Activated T-helper 1 cell treated with Interleukin-2 at 50 U/mL for 16 hours (primary cell): ENCODE measurements around the gene GYG2.
"Not testable (repeated sequence)": the region's sequence is repeated elsewhere in the genome, so short reads cannot be mapped to it uniquely, and the experiment has no call there.

ENCODE experiments used
- DNase-seq: peaks from one replicate; pipeline ENCODE4 v3.0.0-alpha.2; 2020; ENCODE audit warnings: low read depth

Gene GYG2

DNA sequence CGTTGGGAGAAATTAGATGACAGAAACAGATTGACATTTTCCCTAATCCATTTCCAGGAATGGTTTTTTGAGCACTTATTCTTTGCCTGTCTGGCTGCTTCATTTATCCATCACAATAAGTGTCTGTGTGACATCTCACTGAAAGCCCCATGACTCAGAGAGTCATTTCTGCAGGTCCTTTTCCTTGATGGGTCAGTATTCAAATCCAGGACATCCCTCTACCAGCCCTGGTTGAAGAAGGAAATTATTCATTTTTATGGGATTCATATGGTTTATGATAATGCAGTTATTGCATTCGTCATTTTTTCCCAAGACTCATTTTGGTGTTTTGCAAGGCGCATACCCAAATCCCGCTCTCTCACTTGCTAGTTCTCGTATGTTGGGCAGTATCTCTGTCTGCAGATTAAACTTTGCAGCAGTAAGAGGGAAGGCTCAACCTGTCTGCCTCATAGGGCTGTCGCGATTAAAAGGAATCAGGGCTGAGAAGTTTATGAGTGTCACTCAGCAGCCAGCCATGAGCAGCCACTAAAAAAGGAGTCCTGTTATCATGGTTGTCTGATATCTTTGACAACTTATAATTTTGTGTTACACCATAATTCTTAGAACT, 44.0 kb downstream of the GYG2 start:
- DNase-seq, result no peak

DNA sequence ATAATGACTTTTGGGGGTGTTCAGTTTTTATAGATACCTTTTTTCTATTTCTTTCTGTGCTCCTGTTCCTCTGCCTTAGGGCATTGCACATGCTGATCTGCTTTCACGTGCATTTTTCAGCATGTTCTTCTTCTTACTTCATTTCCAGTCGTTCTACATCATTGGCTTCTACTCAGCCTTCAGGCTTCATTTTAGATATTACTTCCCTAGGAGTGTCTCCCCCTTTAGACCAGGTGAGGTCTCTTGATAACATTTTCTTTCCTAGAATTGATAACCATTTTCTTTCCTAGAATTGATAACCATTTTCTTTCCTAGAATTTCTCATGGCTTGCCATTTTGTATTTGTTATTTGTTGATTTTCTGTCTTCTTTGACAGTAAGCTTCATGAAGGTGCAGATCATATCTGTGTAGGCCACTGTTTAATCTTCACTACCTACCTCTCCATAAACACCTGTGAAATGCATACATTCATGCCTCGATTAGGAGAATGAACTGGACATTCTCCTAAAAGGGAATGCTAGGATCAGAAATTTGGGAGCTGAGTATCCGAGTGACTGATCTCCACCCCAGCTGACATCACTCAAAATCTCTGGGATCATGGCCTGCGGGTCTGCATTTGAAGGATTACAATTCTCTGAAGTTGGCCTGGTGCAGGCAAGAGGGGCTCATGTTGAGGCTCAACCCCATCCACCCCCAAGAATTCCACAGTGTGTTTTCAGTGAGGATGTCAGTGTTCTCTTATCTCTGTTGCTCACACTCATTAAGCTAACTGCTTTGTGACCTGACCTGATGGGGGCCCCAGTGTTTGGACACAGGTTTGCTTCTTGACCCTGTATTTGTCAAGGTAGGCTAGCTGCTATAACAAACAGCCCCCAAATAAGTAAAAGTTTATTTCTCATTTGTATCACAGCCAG, 45.7 kb downstream of the GYG2 start:
- no peak for DNase-seq

DNA sequence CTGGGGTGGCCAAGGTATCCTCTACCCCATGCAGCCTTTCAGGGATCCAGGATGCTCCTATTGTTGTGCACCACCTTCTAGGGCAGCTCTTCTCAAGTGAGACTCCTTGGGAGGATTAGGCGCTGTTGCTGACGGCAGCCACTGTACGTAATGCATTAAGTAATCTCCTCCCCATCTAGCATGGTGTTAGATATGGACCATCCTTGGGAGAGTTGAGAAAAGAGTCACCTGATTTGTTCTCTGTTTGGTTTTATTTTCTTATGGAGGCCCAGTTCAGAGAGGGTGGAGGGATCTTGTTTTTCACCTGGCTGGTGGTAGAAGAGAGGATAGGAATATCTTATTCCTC, 46.4 kb downstream of the GYG2 start:
- no peak for DNase-seq

DNA sequence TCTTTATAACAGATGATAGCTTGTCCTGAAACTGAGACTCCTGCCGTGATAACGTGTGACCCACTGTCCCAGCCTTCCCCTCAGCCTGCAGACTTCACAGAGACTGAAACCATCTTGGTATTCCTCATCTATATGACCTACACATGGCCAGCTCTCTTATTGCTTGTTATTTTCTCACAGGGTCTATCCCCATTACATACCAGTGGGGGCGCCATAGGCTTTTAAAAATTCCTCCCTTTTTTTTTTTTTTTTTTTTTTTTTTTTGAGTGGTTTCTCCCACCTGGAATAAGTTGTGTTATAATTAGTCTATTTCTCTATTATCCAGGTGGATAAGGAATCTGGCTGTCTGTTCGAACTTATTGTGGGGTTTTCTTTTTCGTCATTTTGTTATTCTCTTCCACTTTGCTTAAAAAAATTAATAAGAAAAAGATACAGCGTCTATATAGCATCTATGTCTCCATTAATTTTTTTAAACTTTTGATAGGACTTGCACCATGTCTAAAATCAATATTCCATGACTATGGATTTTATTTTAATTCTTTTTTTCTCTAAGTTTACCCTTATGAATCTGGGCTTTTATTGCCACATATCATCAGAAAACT, 47.2 kb downstream of the GYG2 start:
- DNase-seq, result no peak

DNA sequence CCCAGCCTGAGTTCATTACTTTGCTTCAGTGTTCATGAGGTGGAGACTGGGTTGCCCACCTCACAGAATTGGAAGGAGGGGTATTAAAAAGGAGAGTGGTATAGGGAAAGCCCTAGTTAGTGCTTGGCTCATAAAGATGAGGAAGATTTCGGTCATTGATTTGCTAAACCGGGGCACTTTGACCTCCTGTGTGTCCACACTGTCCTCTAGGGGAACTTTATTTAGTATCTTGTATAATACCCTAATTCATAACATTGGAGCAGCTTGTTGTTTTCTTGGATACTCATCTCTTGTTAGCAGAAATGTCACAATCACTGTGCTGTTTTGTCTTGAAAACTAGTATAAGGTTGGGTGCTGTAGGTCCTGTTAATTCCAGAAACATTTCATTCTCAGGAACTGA, 49.8 kb downstream of the GYG2 start:
- no peak for DNase-seq

DNA sequence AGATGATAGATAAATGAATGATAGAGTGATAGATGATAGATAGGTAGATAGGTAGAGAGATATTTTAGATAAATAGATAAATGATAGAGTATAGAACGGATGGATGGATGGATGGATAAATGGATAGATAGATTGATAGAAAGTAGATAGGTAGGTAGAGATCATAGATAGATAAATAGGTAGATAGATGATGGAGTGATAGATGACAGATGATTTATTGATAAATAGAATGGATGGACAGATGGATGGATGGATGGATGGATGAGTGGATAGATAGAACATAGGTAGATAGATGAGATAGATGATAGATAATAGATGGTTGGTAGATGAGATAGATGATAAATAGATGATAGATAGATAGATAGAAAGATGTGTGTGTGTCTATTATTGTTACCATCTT, 50.9 kb downstream of the GYG2 start:
- DNase-seq, result no peak

DNA sequence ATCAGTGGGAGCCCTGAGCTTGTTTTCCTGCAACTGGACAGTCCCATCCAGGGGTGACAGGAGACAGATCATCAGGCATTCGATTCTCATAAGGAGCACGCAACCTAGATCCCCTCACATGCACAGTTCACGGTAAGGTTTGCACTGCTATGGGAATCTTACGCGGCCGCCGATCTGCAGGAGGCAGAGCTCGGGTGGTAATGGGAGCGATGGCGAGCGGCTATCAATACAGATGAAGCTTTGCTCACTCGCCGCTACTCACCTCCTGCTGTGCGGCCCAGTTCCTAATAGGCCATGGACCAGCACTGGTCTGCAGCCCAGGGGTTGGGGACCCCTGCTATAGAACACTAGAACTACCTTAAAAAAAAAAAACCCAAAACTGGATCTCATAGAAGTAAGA, 55.0 kb downstream of the GYG2 start:
- no peak for DNase-seq

DNA sequence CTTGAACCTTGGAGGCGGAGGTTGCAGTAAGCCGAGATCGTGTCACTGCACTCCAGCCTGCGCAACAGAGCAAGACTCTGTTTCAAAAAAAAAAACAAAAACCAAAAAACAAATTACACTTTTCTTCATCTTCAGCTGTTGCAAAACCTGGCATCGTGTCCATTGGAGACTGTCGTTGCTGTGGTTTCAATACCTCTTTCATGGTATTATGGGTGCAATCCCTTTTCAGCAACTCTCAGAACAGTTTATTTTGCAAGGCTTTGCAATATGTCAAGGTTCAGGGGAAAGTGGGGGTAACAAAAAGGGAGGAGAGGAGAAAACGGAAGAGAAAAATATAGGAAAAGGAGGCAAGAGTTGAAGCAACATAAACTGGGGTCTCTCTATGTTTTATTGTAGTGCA, 59.6 kb downstream of the GYG2 start:
- DNase-seq, result no peak

DNA sequence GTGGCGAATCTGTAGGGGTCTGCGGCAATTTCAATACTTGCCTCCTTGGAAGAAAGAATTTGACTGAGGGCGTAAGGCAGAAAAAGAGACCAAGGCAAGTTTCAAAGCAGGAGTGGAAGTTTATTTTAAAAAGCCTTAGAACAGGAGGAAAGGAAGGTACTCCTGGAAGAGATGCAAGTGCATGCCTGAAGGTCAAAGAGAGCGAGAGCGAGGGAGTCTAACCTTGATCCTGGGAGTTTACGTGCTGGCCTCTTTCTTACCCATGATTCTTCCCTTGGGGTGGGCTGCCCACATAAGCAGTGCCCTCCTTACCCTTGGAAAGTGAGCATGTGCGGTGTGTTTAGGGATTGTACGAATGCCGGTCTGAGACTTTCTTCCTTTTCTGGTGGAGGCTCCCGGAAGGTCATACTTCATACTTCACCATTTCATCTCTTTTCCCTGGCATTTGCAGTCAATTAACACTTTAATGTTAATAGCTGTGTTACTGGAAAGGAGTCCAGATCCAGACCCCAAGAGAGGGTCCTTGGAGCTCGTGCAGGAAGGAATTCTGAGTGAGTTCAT, 60.4 kb downstream of the GYG2 start:
- DNase-seq, result no peak

DNA sequence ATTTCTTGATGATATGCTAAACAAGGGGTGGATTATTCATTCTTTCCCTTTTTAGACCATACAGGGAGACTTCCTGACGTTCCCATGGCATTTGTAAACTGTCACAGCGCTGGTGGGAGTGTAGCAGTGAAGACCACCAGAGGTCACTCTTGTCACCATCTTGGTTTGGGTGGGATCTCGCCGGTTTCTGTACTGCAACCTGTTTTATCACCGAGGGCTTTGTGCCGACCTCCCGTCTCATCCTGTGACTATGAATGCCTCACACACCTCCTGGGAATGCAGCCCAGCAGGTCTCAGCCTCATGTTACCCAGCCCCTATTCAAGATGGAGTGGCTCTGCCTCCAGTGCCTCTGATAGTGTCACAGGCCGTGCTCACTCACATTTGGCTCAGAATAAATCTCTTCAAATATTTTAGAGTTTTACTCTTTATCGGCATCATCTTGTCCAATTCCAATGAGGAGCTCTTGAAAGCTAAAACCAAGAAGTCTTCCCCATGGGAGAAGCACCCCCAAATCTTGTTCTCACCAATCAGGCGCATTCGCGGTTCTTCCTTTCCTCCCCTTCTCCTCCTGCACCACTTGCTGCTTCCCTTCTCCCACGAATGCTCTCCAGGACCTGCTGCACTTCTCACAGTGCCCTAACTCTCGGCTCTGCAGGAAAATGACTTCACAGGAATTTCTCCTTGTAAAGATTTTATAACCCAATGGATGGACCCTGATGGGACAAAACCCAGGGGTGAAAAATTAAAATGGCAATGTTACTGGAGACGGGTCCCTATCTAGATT, 61.2 kb downstream of the GYG2 start:
- DNase-seq, result not testable (repeated sequence)

DNA sequence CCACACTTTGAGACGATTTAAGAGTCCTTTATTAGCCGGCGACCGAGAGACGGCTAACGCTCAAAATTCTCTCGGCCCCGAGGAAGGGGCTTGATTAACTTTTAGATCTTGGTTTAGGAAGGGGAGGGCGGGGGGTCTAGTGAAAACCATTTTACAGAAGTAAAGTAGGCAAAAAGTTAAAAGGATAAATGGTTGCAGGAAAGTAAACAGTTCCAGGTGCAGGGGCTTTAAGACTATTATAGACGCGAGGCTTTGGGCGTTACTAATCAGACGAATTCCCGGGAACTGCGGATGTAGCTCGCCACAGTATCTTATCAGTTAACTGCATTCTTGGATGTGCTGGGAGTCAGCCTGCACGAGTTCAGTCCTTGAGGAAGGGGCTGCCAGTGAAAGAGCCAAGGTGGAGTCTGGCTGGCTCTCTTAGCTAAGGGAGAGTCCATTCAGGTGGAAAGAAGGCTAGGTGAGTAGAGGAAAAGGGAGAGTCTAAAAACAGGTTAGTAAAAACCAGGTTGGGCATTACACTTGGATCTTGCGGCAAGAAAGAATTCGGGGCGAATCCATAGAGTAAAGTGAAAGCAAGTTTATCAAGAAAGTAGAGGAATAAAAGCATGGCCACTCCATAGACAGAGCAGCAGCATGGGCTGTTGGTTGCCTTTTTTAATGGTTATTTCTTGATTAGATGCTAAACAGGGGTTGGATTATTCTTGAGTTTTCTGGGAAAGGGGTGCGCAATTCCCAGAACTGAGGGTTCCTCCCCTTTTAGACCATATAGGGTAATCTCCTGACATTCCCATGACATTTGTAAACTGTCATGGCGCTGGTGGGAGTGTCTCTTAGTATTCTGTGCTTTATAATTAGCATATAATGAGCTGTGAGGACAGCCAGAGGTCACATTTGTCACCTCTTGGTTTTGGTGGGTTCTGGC, 62.1 kb downstream of the GYG2 start:
- not testable (repeated sequence) for DNase-seq

DNA sequence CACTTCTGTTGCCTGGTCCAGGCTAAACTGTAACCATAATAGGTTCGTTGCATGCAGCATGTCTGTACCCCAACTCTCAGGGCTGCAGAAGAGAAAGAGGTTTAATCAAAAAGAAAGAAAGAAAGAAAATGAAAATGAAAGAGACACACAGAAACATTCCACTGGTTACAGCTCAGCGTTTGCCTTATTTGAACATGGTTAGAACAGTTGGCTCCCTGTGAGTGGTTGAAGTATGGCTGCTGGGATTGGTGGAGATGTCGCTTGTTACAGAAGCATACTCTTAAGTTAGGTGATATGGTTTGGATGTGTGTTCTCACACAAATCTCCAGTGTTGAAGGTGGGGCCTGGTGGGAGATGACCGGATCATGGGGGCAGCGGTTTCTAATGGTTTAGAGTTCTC, 64.1 kb downstream of the GYG2 start:
- DNase-seq, result no peak

DNA sequence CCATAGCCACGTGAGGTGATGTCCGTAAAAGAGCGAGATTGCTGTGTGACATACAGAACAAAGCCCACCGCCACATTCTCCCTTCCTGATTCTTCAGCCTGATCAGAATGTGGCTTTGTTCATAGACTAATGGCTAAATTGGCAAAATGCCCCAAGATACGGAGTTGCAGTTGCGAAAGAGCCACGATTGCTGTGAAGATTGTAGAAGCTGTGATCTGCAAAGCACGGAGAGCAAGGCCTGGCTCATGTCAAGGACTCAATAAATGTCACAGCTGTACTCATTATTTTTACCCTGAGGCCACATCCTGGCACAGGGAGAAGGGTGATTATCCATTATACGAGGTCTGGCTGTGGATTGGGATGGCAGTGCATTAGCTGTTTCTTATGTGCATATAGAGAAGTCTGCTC, 66.2 kb downstream of the GYG2 start:
- no peak for DNase-seq

DNA sequence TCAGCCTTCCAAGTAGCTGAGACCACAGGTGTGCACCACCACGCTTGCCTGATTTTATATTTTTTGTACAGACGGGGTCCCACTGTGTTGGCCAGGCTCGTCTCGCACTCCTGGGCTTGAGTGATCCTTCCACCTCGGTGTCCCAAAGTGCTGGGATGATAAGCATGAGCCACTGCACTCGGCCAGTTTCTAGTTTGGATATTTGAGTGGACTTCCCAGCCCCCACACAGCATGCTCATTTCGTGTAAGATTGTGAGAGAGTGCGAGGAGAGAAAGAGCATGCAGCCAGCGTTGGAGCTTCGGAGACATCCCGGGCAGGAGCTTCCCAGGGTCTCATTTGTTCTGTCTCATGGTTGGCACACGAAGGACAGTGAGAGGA, 68.6 kb downstream of the GYG2 start:
- no peak for DNase-seq

DNA sequence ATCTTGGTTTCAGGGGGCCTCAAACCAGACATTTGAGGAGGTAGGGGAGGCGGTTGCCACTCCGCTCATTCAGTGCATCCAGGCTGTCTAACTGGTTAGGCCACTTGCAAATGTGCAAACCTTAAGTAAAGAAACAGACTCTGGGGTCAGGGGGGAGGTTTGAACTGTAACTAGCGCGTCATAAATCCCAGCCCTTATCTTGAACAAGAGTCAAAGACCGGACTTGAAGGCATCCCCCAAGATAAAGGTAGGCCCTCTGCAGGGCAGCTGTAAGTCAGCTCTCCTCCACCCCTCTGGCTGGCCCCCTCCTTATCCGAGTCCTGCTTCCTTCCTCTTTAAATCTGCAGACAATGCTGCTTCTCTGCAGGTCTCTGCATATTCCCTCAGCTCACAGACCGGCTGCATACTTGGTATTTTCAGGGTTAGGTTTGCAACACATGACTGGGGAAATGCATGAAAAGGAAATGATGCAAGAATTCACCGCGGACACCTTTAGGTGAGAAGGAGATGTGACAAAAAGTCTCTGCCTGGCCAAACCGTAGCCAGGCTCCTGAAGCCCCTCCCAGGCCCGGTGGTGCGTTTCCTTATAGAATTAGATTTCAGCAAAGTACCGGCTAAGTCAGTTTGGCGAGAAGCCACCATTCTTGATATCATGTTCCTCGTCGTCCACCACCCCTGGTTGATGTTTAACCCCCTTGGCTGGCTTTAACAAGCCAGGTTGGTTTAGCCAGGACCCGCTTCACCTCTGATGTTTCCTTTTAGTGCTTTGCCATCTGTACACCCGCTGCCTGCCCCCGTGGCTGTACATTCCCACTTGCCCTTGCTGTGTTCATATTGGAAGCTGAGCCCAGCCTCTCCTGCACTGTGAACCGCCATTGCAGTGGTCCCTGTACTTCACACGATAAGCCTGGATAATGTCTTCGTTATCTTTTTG, 69.2 kb downstream of the GYG2 start:
- DNase-seq, result not testable (repeated sequence)

DNA sequence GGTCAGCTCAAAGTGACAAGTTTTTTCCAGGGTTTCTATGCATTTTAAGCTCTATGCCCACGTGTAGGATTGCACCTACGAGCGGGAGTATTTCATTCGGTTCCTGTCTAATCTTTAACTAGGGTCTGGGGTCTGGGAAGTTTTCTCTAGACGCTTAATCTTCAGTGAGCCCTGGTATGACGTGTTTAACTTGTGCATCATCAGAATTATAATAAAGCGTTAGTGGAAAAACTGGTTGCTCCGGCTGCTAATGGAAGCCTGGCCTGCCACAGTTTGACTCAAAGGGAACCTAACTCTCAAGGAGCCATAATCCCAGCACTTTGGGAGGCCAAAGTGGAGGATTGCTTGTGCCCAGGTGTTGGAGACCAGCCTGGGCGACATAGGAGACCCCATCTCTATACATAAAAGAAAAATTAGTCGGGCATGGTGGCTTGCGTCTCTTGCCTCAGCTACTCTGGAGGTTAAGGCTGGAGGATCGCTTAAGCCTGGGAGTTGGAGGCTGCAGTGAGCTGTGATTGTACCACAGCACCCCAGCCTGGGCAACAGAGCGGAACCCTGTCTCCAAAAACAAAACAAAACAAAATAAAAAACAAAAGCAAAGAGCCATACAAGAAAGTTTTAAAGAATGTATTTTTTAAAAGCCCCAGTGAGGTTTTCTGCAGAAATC, 70.2 kb downstream of the GYG2 start:
- no peak for DNase-seq

DNA sequence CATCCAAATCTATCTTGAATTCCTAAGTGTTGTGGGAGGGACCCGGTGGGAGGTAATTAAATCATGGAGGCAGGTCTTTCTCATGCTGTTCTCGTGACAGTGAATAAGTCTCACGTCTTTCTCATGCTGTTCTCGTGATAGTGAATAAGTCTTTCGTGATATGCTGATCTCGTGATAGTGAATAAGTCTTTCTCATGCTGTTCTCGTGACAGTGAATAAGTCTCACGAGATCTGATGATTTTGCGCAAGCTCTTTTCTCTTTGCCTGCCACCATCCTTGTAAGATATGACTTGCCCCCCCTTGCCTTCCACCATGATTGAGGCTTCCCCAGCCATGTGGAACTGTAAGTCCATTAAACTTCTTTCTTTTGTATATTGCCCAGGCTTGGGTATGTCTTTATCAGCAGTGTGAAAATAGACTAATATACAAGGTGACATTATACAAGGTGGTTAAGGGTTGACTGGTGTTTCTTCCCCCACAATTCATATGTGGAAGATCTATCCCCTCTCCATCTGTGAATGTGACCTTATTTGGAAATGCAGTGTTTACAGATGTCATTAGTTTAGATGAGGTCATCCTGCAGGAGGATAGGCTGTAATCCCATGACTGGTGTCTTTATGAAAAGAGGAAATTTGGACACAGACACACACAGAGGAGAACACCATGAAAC, 72.8 kb downstream of the GYG2 start:
- DNase-seq, result no peak

DNA sequence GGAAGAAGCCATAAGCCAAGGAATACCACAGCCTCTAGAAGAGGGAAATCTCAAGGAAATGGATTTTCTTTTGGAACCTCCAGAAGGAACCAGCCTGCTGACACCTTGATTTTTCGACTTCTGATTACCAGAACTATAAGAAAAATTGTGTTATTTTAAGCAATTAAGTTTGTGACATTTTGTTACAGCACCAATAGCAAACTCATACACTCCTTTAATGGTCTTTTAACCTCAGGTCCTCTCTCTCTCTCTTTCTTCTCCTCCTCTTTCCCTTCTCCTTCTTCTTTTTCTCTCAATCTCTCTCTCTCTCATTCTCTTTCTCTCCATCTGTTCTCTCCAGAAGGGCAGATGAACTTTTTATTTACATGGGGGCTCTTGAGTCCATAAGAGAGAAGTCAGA, 74.1 kb downstream of the GYG2 start:
- DNase-seq, result no peak

DNA sequence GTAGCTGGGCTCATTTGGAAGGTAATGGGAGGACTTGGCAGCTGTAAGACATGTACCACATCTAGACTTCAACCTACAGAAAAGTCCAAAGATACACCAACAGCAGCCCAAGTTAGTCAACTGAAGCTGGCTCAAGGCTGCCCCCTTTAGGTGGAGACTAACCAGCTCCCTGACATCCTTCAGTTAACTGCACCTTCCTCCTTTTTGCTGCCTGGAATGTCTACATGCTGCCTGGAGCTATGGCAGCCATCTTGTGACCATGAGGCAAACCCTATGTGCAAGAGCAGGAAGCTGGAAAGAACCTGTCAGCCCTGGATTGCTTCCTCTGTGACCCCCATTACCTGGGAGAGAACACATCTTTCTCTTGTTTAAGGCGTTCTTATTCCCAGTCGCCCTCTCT, 74.6 kb downstream of the GYG2 start:
- no peak for DNase-seq
